Measurements from ENCODE around the gene CD300H.

The CD300H gene

DNA sequence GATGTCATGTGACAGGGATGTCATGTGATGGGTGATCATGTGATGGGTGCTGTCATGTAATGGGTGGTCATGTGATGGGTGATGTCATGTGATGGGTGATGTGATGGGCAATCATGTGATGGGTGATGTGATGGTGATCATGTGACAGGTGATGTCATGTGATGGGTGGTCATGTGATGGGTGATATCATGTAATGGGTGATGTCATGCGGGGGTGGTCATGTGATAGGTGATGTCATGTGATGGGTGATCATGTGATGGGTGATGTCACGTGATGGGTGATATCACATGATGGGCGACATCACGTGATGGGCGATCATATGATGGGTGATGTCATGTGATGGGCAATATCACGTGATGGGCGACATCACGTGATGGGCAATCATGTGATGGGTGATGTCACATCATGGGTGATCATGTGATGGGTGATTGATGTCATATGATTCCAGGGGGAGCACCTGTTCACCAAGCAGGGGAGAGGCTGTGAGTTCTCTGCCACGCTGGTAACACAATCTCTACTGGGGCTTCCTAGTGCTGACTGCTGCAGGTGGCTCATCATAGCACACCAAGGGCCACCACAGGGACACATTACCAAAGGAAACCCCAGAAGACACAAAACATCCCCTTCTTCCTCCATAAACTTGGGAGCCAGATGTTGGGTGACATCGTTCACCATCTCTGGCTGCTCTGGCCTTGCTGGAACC, 52.5 kb downstream of the CD300H start:
- TF ChIP-seq, protein P1, sequence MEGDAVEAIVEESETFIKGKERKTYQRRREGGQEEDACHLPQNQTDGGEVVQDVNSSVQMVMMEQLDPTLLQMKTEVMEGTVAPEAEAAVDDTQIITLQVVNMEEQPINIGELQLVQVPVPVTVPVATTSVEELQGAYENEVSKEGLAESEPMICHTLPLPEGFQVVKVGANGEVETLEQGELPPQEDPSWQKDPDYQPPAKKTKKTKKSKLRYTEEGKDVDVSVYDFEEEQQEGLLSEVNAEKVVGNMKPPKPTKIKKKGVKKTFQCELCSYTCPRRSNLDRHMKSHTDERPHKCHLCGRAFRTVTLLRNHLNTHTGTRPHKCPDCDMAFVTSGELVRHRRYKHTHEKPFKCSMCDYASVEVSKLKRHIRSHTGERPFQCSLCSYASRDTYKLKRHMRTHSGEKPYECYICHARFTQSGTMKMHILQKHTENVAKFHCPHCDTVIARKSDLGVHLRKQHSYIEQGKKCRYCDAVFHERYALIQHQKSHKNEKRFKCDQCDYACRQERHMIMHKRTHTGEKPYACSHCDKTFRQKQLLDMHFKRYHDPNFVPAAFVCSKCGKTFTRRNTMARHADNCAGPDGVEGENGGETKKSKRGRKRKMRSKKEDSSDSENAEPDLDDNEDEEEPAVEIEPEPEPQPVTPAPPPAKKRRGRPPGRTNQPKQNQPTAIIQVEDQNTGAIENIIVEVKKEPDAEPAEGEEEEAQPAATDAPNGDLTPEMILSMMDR (conservative IDR thresholded peaks at IDR 0.05; ENCODE audit: low read depth, low read length) = no peak
- no peak for DNase-seq (ENCODE audit: low read depth)
- H3K4me3 ChIP-seq (ENCODE audit: low read depth, low read length) = no peak overlapping the region

DNA sequence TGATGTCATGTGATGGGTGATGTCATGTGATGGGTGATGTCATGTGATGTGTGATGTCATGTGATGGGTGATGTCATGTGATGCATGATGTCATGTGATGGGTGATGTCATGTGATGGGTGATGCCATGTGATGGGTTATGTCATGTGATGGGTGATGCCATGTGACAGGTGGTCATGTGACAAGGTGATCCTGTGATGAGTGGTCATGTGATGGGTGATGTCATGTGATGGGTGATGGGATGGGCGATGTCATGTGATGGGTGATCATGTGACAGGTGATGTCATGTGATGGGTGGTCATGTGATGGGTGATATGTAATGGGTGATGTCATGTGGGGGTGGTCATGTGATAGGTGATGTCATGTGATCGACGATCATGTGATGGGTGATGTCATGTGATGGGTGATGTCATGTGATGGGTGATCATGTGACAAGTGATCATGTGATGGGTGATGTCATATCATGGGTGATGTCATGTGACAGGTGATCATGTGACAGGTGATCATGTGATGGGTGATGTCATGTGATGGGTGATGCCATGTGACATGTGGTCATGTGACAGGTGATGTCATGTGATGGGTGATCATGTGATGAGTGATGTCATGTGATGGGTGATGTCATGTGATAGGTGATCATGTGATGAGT, 53.2 kb downstream of the CD300H start:
- TF ChIP-seq, protein P1 (conservative IDR thresholded peaks at IDR 0.05; ENCODE audit: low read depth, low read length) = no peak
- no peak overlapping the region for H3K4me3 ChIP-seq (ENCODE audit: low read depth, low read length)
- DNase-seq (ENCODE audit: low read depth) = peak; percentile 43

DNA sequence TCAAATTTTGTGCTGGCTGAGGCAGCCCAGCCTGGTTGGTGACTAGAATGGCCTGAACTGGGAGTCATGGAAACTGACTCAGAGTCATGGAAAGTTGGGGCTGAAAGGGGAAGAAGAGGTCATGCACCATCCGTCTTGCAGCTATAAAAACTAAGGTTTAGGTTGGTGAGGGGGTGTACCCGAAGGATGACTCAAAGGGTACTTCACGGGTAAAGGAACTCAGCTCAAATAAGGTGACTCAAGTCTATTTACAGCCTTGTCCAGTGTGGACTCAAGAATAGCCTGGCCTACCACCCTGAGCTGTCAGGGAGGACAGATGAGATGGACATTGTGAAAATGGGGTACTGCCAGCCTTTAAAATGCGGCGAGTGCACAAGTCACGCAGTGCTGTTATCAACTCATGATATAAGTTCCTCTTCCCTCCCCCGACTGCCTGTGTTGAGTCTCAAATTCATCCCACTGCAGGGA, 54.7 kb downstream of the CD300H start:
- H3K4me3 ChIP-seq (ENCODE audit: low read depth, low read length) = no peak overlapping the region
- no peak for DNase-seq (ENCODE audit: low read depth)
- TF ChIP-seq, protein P1 (conservative IDR thresholded peaks at IDR 0.05; ENCODE audit: low read depth, low read length) = no peak

DNA sequence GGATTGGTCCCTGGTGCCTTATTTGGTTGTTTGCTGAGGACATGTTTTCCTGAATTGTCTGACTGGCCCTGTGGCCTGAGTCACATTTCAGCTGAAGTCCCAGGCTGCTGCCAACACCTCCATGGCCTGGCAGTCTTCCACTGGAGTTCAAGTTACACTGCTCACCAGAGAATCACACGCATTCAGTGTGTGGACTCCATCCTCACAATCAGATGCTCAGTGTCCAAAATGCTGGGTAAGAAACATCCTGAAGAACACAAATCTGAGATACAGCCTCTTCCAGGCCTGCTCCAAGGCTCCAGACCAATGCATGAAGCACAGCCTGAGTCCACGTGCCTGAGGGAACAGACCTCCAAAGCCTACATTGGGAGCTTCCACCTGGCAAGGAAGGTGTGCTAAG, 55.3 kb downstream of the CD300H start:
- TF ChIP-seq, protein P1 (conservative IDR thresholded peaks at IDR 0.05; ENCODE audit: low read depth, low read length) = no peak
- no peak for DNase-seq (ENCODE audit: low read depth)
- H3K4me3 ChIP-seq (ENCODE audit: low read depth, low read length) = no peak overlapping the region

Measured in choroid plexus epithelial cell (primary cell).